GM19351 (cell line): Measurements from ENCODE around the gene BLM.
"Not testable (repeated sequence)": the region's sequence is repeated elsewhere in the genome, so short reads cannot be mapped to it uniquely, and the experiment has no call there.

Experiments
- ATAC-seq: cut with Tn5 transposase; IDR thresholded peaks from one replicate; pipeline ENCODE4 v1.9.1; 2021; ENCODE audit warnings: mild to moderate bottlenecking, moderate library complexity; ENCODE audit not compliant: unreplicated experiment

Gene BLM

GRCh38 chr15:90716976-90717821, at the start of gene BLM:
Gene BLM, plus strand, starts transcription at chr15:90717346. Its CDS starts 30,047 bp downstream, at chr15:90747393.
- peak; percentile 99 for ATAC-seq

- ATAC-seq, result not testable (repeated sequence)
Observed at GRCh38 chr15:90667755-90668345, 49.3 kb upstream of the BLM start.

GRCh38 chr15:90670631-90671030, 46.5 kb upstream of the BLM start:
- not testable (repeated sequence) for ATAC-seq

GRCh38 chr15:90671216-90671615, 45.9 kb upstream of the BLM start:
- ATAC-seq, result no peak

GRCh38 chr15:90673357-90673756, 43.8 kb upstream of the BLM start:
- ATAC-seq, result not testable (repeated sequence)

- no peak for ATAC-seq
Observed at GRCh38 chr15:90674476-90674875, 42.7 kb upstream of the BLM start.

GRCh38 chr15:90675464-90675863, 41.7 kb upstream of the BLM start:
- no peak for ATAC-seq

- no peak for ATAC-seq
Observed at GRCh38 chr15:90677807-90678790, 39.0 kb upstream of the BLM start.

GRCh38 chr15:90679959-90680358, 37.2 kb upstream of the BLM start:
- ATAC-seq, result no peak

GRCh38 chr15:90680371-90680935, 36.7 kb upstream of the BLM start:
- no peak for ATAC-seq

- no peak for ATAC-seq
Observed at GRCh38 chr15:90681056-90681455, 36.1 kb upstream of the BLM start.

GRCh38 chr15:90681480-90681879, 35.7 kb upstream of the BLM start:
- ATAC-seq, result no peak

- no peak for ATAC-seq
Observed at GRCh38 chr15:90683371-90683770, 33.8 kb upstream of the BLM start.

- no peak for ATAC-seq
Observed at GRCh38 chr15:90683876-90684275, 33.3 kb upstream of the BLM start.

GRCh38 chr15:90684281-90684680, 32.9 kb upstream of the BLM start:
- no peak for ATAC-seq

GRCh38 chr15:90685591-90686434, 31.3 kb upstream of the BLM start:
- peak; percentile 28 for ATAC-seq

GRCh38 chr15:90686435-90687218, 30.5 kb upstream of the BLM start:
- peak; percentile 87 for ATAC-seq

GRCh38 chr15:90689326-90689961, 27.7 kb upstream of the BLM start:
- not testable (repeated sequence) for ATAC-seq

GRCh38 chr15:90690585-90690984, 26.6 kb upstream of the BLM start:
- no peak for ATAC-seq
